Gastrocnemius medialis (tissue), 4 donors: ENCODE measurements around the gene TNNT2. TPM values are rescaled to one million over a fixed set of nuclear protein-coding genes. Genes with fewer than 3 reads are reported as not detected.

Experiments
- ATAC-seq, 2 donors: fragments of 150-250 bp; one replicate each; pipeline ENCODE4 v1.9.1; 2016
- DNase-seq, 2 donors: peaks; one replicate each; pipeline ENCODE4 v3.0.0-alpha.2; 2019
- H3K27ac ChIP-seq, 4 donors: fragments of 200-600 bp; sonication (generic); 1 replicate in 1 of 4; 2 replicates in 3 of 4; pipeline ENCODE4 v1.5.1; 2016 to 2018; ENCODE audit warnings: mild to moderate bottlenecking in 2 of 4, moderate library complexity in 1 of 4
- H3K27me3 ChIP-seq, 3 donors: fragments of 200-600 bp; sonication (generic) in 2 of 3; 1 replicate in 1 of 3; 2 replicates in 2 of 3; pipeline versions ENCODE4 v1.5.1 to v1.6.0; 2016 to 2019; ENCODE audit warnings: mild to moderate bottlenecking in 1 of 3, moderate library complexity in 1 of 3
- H3K36me3 ChIP-seq, 2 donors: fragments of 200-600 bp; sonication (generic) in 1 of 2; one replicate each; pipeline ENCODE4 v1.5.1; 2017 to 2018
- H3K4me1 ChIP-seq, 2 donors: fragments of 200-600 bp; sonication (generic) in 1 of 2; one replicate each; pipeline ENCODE4 v1.5.1; 2016 to 2017; ENCODE audit warnings: mild to moderate bottlenecking in 2 of 2
- H3K4me3 ChIP-seq, 4 donors: fragments of 200-600 bp; sonication (generic) in 3 of 4; 1 replicate in 1 of 4; 2 replicates in 3 of 4; pipeline ENCODE4 v1.5.1; 2016 to 2019; ENCODE audit warnings: mild to moderate bottlenecking in 2 of 4
- H3K9me3 ChIP-seq, 3 donors: fragments of 200-600 bp; sonication (generic) in 2 of 3; 1 replicate in 1 of 3; 2 replicates in 2 of 3; pipeline ENCODE4 v1.5.1; 2016 to 2019
- CTCF ChIP-seq, 5 experiments: fragments of 450-650 bp in 3 of 5; fragments of 200-600 bp in 2 of 5; sonication (generic) in 2 of 5; IDR thresholded peaks in 4 of 5; conservative IDR thresholded peaks in 1 of 5; 1 replicate in 4 of 5; 2 replicates in 1 of 5; pipeline ENCODE4 v1.5.1; 2016 to 2019; ENCODE audit warnings: antibody characterized with exemption in 5 of 5, mild to moderate bottlenecking in 3 of 5, moderate library complexity in 3 of 5
- POLR2A ChIP-seq, 2 donors: fragments of 450-650 bp; IDR thresholded peaks; one replicate each; pipeline ENCODE4 v1.6.1; 2017; ENCODE audit warnings: antibody characterized with exemption in 2 of 2, mild to moderate bottlenecking in 2 of 2, moderate library complexity in 2 of 2
- in situ Hi-C, 4 donors: fragments of 200-750 bp; cut with MboI; loops; one replicate each; pipeline versions ENCODE4 v1.15.0 to v1.8.0; 2017; ENCODE audit warnings: low sequenced_read_pairs in 4 of 4
- intact Hi-C: fragments of 100-400 bp; cut with DNase I; formaldehyde crosslinking; loops from one replicate; pipeline ENCODE4 v1.15.1; 2023; ENCODE audit warnings: low total_unique reads
- total RNA-seq, 4 donors: library from RNA; depleted of rRNA; stranded (reverse); fragments of >200 nt; gene quantifications; one replicate each; pipeline versions ENCODE4 v1.1.0 to v1.2.3, GENCODE V29; 2016

Gene TNNT2
- total RNA-seq, 4 donors from 2014 or later = 0.39 to 14.8 (median 6.7) TPM; not detected in 1

- ATAC-seq (no peak), DNase-seq (no peak)
- H3K27me3 ChIP-seq = no peaks in the 10 kb centered on the region
- TF ChIP-seq CTCF (IDR thresholded peaks at IDR 0.05 in 4 of 5, conservative IDR thresholded peaks at IDR 0.05 in 1 of 5) (no peak), POLR2A (IDR thresholded peaks at IDR 0.05) (no peak)
- no peaks in the 10 kb centered on the region for H3K4me1 ChIP-seq
- no peak overlapping the region for H3K4me3 ChIP-seq
- peaks cover 0 to 3% of the 10 kb centered on the region in 2 donors for H3K36me3 ChIP-seq
- in situ Hi-C loops = no loop called here
- intact Hi-C loops = no loop called here
- no peaks in the 10 kb centered on the region for H3K9me3 ChIP-seq
- H3K27ac ChIP-seq = no peak overlapping the region
These were observed 29.4 kb upstream of the TNNT2 start for GRCh38 chr1:201406831-201407406.

- no peaks in the 10 kb centered on the region for H3K4me1 ChIP-seq
- H3K36me3 ChIP-seq = no peaks in the 10 kb centered on the region
- H3K27ac ChIP-seq = peak overlapping the region in 3 of 4 donors; percentile 13 to 65 (median 16)
- TF ChIP-seq POLR2A (IDR thresholded peaks at IDR 0.05) (no peak), CTCF (IDR thresholded peaks at IDR 0.05 in 4 of 5, conservative IDR thresholded peaks at IDR 0.05 in 1 of 5) (no peak)
- no peak for DNase-seq
- intact Hi-C loops (no loop called here), in situ Hi-C loops (no loop called here)
- no peaks in the 10 kb centered on the region for H3K27me3 ChIP-seq
- no peak overlapping the region for H3K4me3 ChIP-seq
- ATAC-seq = no peak
- no peaks in the 10 kb centered on the region for H3K9me3 ChIP-seq
These were observed 28.0 kb upstream of the TNNT2 start for GRCh38 chr1:201405484-201405831.

GRCh38 chr1:201404722-201405483, 27.4 kb upstream of the TNNT2 start:
- peaks cover 0 to 3% (median 0%) of the 10 kb centered on the region in 3 donors for H3K27me3 ChIP-seq
- H3K27ac ChIP-seq = peak overlapping the region in 3 of 4 donors; percentile 13 to 65 (median 16)
- no peaks in the 10 kb centered on the region for H3K9me3 ChIP-seq
- ATAC-seq = no peak
- TF ChIP-seq CTCF (IDR thresholded peaks at IDR 0.05 in 4 of 5, conservative IDR thresholded peaks at IDR 0.05 in 1 of 5) (no peak), POLR2A (IDR thresholded peaks at IDR 0.05) (no peak)
- H3K4me1 ChIP-seq = no peaks in the 10 kb centered on the region
- in situ Hi-C loops (no loop called here), intact Hi-C loops (no loop called here)
- no peak overlapping the region for H3K4me3 ChIP-seq
- DNase-seq = no peak
- no peaks in the 10 kb centered on the region for H3K36me3 ChIP-seq

- Histone ChIP-seq H3K36me3 (no peaks in the 10 kb centered on the region), H3K27ac (peak overlapping the region in 1 of 4 donors; percentile 41), H3K27me3 (peaks cover 0 to 10% (median 6%) of the 10 kb centered on the region in 3 donors), H3K9me3 (no peaks in the 10 kb centered on the region), H3K4me1 (peaks cover 0 to 3% of the 10 kb centered on the region in 2 donors), H3K4me3 (no peak overlapping the region)
- intact Hi-C loops (no loop called here), in situ Hi-C loops (no loop called here)
- ATAC-seq (no peak), DNase-seq (no peak)
- no peak for TF ChIP-seq POLR2A (IDR thresholded peaks at IDR 0.05)
- no peak for TF ChIP-seq CTCF (IDR thresholded peaks at IDR 0.05 in 4 of 5, conservative IDR thresholded peaks at IDR 0.05 in 1 of 5)
These were observed 26.6 kb upstream of the TNNT2 start for GRCh38 chr1:201404055-201404454.
